GM18519 (cell line): ENCODE measurements around the gene HRH3.

ENCODE experiments used
- ATAC-seq: cut with Tn5 transposase; IDR thresholded peaks from one replicate; pipeline ENCODE4 v1.9.1; 2021; ENCODE audit warnings: mild to moderate bottlenecking, moderate library complexity; ENCODE audit not compliant: unreplicated experiment, low FRiP score

HRH3 gene

DNA sequence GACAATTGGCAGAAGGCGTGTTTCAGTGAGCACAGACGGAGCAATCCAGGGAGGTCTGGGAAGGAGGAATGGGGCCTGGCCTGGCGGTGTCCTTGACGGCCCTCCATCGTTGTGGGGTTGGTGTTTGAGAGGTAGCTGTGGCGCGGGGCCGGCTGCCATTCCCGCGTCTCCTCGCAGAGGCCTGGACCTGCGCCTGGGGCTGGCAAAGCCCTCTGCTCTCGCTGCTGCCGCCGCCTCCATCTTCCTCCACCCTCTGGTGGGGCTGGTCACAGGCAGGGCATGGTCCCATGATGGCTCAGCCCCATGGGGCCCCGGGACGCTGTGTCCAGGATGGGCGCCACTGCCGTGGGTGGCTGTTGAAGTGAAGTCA, 25.8 kb upstream of the HRH3 start:
- no peak for ATAC-seq

DNA sequence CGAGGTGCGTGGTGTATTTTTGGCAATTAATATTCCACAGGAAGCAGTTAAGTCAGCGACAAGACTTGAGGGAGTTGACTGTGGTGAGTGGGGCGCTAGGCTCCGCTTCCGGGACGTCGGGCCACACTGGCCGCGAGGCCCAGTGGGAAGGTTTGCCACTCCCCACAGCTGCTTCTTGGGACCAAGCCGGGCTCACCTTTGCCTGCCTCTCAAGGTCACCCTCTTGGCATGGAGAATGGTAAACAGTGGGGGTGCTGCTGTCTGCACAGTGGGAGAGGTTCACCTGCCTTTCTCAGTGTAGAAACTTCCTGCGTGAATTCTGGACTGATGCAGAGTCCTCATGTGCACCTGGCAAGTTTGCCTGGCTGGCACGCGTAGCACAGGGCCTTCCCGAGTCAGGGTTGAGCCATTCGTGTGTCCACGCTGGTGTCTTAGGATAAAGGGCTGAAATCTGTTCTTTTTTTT, 24.6 kb upstream of the HRH3 start:
- ATAC-seq = no peak

DNA sequence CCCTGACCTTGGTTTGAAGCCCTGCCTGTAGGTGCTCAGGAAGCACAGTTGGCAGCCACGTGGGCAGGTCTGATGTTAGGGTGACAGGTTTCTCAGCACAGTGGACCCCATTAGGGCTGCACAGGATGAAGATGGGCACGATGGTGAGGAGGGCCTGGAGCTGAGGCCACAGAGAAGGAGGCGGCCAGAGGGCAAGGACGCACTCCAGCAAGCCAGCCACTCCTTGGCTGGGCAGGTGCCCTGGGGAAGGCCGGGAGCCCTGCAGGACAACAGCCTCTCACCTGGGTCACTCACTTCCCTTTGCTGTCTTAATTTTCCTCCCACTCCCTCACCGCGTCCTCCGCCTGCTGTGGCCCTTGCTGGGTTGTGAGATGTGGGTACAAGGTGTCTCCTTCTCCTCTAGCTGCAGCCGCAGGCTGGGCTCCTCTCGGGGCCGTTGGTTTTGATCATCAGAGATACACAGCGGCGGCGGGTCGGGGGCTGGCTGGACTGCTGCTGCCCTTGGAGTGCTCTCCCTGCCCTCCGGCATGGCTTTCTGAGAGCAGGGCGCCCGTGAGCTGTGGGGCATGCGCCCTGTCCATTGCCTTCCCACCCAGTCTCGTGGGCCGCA, 23.9 kb upstream of the HRH3 start:
- no peak for ATAC-seq

DNA sequence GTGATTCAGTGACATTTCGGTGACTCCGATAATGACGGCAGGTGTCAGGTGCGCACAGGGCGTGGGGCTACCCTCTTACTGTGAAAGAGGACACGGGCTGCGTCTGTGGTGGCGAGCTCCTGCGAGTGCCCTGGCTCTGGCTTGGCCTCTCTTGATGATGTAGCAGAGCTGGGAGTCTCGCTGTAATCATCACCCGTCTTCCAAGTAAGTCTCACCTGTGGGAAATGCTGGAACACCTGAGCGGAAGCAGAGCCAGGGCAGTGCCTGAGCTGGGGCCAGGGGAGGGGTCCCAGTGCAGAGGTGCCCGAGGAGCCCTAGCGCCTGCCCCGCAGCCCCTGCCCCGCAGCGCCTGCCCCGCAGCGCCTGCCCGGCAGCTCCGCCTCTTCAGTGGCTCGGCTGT, 23.0 kb upstream of the HRH3 start:
- ATAC-seq = no peak

DNA sequence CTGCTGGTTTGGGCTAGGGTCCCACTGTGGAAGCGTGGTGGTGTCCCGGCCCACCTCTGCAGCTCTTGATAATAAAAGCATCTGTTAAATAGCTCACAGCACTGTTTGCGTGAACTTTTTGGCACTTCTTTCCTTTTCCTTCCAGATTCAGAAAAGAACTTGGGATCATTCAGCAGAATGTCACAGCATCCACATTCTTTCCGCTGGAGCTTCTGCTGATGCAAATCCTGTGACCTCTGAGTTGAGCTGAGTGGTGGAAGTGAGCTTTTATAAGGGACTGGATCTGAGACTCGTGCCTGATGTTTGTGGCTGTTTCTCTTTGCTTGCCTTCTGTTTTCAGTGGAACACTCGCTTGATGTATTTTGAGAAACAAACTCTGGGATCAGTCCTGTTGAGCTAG, 22.1 kb upstream of the HRH3 start:
- ATAC-seq = no peak

DNA sequence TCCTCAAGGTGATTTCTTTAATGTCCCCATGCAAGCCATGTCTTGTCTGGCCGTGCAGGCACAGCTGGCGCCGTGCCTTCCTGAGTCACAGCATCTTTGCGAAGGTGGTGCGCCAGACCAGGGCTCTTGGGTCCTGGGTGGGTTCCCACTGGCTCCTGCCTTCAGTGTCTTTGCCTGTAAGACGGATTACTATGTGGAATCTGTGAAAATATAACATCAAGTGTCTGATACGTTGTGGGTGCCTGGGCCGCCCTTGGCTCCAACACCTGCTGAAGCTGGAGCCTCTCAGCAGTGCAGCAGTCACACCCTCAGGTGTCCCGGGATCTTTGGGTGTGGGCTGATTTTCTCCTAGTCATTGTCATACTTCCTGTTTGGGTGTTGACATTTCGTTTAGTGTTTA, 21.4 kb upstream of the HRH3 start:
- ATAC-seq = no peak

DNA sequence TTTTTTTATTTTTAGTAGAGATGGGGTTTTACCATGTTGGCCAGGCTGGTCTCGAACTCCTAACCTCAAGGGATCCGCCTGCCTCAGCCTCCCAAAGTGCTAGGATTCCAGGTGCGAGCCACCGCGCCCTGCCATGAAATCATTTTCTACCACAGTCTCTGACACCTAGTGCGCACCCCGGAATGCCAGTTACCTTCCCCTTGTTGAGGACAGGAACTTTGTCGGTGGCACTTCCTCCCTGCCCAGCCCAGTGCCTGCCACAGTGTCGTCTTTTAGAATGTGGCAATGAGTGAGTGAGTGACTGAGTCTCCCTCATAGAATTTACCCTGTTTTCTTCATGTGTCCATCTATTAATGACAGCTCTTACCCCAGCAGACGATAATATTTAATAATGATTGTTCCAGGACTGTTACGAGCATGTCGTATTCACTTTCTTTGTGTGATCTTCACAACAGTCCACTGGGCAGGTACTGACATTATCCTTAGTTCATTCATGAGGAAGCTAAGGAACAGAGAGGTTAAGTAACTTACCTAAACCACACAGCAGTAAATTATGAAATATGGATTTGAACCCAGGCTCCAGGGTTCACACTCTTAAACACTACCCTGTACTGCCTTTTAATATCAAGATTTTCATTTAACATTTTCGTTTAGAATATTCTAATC, 20.1 kb upstream of the HRH3 start:
- ATAC-seq = no peak

DNA sequence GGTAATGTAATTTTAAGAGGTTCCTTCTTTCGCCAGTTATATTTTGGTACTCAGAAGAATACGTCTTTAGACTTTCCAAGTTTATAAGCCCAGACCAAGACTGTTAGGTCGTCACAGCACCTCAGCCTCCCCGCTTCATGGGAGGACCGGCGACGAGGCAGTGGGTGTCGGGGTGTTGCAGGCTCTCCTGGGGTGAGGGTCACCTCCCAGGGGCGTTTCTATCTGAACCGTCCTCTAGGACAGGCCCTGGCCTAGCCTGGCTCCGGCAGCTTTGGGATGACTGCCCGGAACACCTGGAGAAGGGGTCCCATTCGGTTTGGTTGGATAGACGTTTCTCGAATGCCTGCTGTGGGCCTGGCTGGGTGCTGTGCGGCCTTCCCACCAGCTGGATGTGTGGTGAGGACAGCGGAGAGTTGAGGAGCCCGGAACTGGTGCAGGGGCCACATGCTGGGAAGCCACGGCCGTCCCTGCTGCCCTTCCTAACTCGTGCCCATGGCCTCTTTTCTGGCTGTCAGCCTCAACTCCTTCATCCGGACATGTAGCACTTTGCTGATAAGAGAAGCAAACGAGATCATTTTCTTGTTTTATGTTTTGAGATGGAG, 19.3 kb upstream of the HRH3 start:
- ATAC-seq = no peak

DNA sequence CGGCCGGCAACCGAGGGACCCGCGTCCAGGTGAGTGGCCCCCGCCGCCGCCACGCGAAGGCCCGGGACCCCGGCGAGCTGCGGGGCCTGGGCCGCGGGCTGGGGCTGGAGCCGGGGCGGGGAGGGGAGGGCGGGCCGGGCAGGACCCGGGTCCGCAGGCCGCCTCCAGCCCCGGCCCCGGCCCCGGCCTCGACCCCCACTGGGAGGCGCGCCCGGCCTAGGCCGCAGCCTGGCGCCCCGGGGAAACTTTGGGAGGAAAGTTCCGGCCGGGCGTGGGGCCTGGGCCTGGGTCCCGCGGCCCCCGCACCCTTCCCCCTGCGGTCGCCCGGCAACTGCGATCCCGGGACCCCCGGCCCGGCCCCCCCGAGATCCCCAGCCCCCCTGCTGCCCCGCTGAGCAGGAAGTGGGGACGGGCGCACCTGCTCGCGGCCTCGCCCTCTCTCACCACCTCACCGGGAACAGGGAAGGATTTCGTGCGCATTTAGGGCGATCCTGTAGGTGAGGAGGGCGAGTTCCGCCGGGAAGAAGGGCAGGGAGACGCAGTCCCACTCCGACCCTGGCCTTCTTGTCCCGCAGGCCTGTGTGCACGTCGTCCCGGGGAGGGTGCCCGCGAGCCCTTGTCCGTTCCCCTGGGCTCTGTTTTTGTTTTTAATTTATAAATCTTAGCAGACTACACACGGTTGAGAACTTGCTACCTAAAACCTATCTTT, 18.6 kb upstream of the HRH3 start:
- ATAC-seq = peak; percentile 1

DNA sequence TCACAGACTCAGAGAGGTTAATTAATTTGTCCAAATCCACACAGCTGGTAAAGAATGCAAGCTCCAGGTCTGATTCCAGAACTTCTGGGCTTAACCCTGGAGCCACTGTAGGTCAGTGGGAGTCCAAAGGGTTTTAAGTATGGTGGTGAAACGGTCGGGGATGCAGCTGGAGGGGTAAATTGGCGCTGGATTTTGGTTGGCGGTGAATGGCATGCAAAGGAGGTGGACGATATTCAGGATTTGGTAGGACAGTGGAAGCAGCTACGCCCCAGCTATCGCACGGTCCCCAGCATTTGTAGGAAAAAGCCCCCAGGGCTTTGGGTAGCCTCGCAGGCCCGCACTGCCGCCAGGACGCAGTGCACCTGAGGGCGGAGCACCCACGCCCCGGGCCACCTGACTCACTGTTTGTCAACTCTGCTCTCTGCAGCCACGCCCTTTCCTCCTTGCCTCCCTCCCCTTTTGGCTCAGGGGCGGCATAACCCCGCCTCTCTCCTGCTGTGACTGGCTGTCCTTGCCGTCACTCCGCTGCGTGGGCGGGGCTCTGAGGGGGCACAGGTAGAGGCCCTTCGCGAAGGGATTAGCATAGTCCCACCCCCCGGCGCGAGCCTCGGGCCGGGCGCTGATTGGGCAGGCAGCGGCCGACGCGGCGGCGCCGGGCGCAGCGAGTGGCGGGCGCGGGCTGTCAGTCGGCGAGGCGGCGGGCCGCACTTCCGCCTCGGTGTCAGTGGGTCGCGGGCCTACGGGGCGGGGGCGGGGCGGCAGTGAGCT, 17.9 kb upstream of the HRH3 start, which contains the start of gene OSBPL2:
Gene OSBPL2 (plus strand): TSS at position 721 of the 768 bp plus-strand sequence. CDS start 17,664 bp downstream, outside the sequence.
- ATAC-seq = peak; percentile 94

DNA sequence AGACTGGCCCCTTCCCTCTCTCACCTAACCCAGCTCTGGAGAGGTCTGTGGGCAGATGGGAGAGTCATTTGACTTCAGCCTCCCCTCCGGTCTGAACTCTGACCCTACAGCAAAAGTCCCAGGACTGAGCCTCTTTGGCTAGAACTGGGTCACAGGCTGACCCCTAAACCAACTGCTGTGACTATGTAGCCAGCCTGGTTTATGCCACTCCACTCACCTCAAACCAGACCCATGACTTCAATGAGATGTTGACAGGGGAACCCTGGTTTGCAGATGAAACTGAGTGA, 17.4 kb upstream of the HRH3 start:
- no peak for ATAC-seq

DNA sequence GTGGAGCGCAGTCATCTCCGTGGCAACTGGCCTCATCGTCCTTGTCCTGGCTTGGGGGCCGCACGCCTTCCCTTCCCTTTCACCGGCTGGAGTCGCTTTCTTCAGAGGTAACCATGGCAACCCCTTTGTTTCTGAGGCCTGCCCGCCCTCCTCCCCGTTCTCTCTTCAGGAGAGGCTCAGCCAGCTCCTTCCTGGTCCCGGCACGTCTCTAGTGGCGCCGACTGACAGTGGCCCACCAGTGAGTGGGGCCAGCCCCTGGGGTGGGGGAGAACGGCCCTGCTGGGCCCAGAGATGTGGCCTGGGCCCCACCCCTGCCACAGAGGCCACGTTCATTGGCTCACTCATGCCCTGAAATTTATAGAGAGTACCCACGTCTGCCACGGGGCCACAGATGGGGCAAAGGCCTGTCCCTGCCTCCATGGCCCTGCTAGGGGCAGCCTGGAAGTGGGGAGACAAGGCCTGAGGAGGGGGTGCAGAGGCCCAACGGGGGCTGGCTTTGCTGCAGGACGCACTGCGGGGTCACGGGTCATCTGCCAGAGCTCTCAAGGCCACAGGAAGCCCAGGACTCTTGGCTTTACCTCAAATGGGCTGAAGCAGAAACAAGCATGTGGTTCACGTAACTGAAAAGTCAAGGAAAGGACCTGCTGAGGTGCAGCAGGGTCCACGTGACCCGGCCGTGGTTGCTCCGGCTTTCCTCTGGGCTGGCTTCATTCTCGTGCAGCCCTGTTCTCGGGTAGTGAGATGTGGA, 16.9 kb upstream of the HRH3 start:
- no peak for ATAC-seq

DNA sequence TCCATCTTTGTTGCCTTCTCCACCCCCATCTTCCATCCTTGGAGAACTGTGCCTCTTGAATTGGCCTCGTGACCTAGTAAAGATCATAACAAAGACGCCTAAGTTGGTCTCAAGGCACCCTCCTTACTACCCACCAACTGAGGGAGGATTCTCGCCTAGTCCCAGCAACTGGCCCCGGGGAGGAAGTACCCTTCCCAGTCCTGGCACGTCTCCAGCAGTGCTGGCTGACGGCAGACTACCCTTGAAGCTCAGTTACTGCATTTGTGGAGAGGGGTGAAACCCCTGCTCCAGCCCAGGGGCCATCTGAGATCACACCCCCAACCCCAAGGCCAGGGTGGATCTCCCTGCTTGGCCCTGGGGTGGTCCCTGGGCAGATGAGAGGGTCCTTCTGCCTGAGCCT, 16.1 kb upstream of the HRH3 start:
- no peak for ATAC-seq

DNA sequence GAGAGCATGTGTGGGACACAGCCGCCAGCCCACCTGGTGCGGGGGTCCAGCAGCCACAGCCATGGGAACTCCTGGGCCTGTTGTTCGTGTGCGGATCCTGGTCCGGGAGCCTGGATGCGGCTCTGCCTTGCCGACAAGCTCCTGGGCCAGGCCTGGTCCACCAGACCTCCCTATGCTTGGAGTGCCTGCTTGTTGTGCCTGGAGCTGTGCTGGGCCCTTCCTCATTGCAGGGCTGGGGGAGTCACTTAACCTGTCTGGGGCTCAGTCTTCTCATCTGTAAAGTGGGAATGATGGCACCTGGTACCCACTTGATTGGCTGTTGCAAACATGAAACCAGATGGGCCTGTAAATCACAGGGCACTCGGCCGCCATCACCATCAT, 15.7 kb upstream of the HRH3 start:
- no peak for ATAC-seq

DNA sequence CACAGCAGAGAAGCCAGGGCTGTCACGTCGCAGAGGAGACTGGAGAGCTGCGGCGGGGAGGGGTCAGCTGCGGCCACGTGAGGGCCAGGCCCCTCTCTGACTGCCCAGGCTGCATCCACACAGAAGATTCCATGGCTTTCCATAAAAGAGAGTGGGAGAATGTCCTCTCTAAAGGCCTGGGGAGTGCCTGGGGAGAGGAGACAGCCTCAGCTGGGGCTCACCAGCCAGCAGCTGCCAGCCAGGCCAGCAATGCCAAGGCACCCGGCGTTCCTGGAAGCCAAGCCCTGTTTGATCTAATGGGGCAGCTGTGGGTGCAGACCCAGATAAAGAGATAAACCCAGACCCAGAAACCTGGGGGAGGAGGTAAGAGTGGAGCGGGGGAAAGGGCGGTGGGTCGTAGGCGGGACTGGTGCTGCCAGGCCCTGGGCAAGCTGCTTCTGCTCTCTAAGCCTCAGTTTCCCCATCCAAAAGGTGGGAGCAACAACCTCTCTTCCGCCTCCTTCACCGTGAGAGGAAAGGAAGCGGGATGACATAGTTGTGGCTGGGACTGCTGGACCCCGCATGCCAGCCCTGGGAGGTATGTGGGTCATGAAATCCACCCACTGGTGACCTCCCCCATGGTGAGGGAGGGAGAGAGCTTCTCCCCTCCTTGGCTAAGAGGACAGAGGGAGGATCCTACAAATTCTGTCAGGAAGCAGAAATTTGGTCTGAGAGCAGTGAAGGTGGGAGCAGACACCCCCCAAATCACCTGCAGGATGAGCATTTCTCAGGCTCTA, 15.1 kb upstream of the HRH3 start:
- no peak for ATAC-seq

DNA sequence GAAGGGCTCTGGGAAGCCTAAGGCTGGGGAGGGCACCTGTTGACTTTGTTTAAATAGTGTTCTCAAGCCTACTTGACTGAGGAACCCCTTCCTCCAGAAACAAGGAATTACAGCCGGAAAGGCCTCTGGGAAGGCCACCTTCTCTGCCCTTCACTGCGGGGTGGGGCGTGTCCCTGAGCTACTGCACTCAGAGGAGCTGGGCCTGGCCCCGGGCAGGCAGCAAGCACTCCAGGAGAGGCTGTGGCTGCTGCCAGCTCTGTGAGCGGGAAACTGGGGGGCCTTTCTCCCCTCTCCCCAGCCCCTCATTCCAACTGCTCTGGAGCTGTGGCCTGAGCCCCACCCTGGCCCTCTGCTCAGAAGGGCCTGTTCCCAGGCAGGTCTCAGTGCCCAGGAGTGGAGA, 14.3 kb upstream of the HRH3 start:
- no peak for ATAC-seq

DNA sequence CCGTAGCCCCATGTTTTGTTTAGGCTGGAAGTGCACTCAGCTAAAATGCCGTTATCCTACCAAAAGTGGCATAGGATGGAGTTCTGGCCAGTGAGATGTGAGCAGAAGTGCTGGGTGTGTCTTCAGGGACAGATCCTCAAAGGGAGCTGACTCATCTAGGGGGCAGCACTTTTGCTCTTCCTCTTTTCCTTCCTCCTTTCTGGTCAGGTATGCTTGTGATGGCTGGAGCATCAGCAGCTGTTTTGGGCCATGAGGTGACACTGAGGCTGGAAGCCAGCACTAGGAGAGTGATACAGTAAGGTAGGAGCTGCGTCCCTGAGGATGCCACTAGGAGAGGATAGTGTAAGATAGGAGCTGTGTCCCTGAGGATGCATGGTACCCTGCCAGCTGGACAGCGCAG, 13.6 kb upstream of the HRH3 start:
- no peak for ATAC-seq

DNA sequence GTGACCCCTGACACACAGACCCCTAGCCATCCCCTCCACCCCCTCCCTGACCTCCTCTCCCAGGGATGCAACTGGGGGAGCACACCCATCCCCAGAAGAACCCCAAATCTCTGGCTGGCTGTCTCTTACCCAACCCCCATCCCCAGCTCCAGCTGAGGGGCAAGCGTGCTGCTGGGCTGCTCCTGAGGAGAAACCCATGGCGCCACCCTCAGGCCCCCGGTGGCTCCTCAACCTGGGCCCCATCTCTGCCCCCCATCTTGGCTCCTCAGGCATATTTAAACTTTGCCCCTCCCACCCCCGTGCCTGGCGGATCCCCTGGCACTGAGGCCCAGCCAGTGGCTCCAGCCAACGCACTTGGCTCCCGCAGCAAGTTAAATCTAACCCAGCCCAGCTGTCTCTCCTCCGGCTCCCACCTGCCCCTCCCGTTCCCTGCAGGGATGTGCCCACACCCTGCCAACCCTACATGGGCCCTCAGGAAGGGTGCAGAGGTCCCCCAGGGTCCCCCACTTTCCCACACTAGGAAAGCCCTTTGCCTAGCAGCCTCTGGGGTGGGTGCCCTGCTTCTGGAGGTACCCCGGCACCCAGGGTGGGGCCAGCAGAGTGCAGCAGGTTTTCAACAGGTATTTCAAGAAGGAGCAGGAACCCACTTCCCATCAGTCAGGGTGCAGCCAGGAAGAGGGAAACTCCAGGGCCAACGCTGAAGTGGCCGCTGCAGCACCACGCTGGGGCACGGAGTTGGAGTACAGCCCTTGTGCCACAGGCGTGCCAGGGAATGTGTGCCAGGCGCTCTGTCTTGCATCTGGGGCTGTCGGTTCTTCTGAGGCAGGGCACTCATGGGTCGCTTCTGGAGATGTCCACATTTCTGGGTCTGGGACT, 12.9 kb upstream of the HRH3 start:
- ATAC-seq = no peak

DNA sequence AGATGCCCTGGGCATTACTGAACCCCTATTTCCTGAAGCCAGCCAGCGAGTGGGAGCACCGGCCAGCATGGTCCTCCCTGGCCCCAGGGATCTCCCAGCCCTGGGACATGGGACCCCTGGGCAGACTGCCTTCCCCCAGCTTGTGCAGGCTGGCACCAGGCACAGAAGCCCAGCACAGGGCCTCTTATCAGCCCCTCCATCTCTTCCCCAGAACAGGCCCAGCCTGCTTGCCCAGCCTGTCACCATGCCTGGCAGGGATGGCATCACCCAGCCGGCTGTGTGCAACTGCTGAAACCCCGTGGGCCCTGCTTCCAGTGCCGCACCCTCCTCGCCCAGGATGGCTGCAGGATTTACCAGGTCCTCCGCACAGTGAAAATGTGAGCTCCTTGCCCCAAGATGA, 12.1 kb upstream of the HRH3 start:
- no peak for ATAC-seq
